CD14-positive monocyte (primary cell): ENCODE results near the gene GALNT1. TPM values are rescaled to one million over a fixed set of nuclear protein-coding genes. Genes with fewer than 3 reads are reported as not detected.

ENCODE experiments used
- DNase-seq, 3 donors: peaks; one replicate each; pipeline ENCODE4 v3.0.0-alpha.2; 2011 to 2022
- H2AFZ ChIP-seq: 2 replicates; pipeline ENCODE4 v1.6.0; 2012; ENCODE audit warnings: mild to moderate bottlenecking, low read depth, low read length, inconsistent platforms; ENCODE audit not compliant: insufficient read depth, poor library complexity, severe bottlenecking
- H3K27ac ChIP-seq, 2 donors: 1 replicate in 1 of 2; 2 replicates in 1 of 2; pipeline ENCODE4 v1.5.1; 2012 to 2013; ENCODE audit warnings: low read length in 2 of 2, control low read depth in 1 of 2, inconsistent platforms in 1 of 2, low read depth in 1 of 2, mild to moderate bottlenecking in 1 of 2
- H3K27me3 ChIP-seq, 2 donors: one replicate each; pipeline versions ENCODE4 v1.6.0 to v1.6.1; 2011 to 2013; ENCODE audit warnings: low read length in 2 of 2; ENCODE audit not compliant: control insufficient read depth in 2 of 2, insufficient read depth in 2 of 2
- H3K36me3 ChIP-seq, 2 donors: replicated peaks in 1 of 2; 1 replicate in 1 of 2; 2 replicates in 1 of 2; pipeline versions ENCODE4 v1.5.1 to v1.6.1; 2012 to 2013; ENCODE audit warnings: low read length in 2 of 2, control low read depth in 1 of 2, inconsistent platforms in 1 of 2, mild to moderate bottlenecking in 1 of 2; ENCODE audit not compliant: insufficient read depth in 2 of 2, control insufficient read depth in 1 of 2
- H3K4me1 ChIP-seq, 2 donors: 1 replicate in 1 of 2; 2 replicates in 1 of 2; pipeline versions ENCODE4 v1.5.1 to v1.6.1; 2012 to 2013; ENCODE audit warnings: low read length in 2 of 2, control low read depth in 1 of 2, inconsistent platforms in 1 of 2, mild to moderate bottlenecking in 1 of 2, moderate library complexity in 1 of 2; ENCODE audit not compliant: insufficient read depth in 2 of 2, control insufficient read depth in 1 of 2
- H3K4me2 ChIP-seq: replicated peaks from 2 replicates; pipeline ENCODE3; 2012; ENCODE audit warnings: low read length, moderate library complexity, mild to moderate bottlenecking; ENCODE audit not compliant: poor library complexity, severe bottlenecking; ENCODE audit errors: extremely low read depth
- H3K4me3 ChIP-seq, 3 experiments: fragments of 200-600 bp in 1 of 3; sonication (generic) in 1 of 3; replicated peaks in 1 of 3; 1 replicate in 2 of 3; 2 replicates in 1 of 3; pipeline ENCODE4 v1.5.1; 2011 to 2013; ENCODE audit warnings: low read length in 3 of 3, mild to moderate bottlenecking in 3 of 3, control low read depth in 2 of 3, low read depth in 2 of 3, inconsistent platforms in 1 of 3, moderate library complexity in 1 of 3
- H3K79me2 ChIP-seq: 2 replicates; pipeline ENCODE4 v1.6.0; 2012; ENCODE audit warnings: mild to moderate bottlenecking, control low read depth, inconsistent platforms, low read length, moderate library complexity; ENCODE audit not compliant: insufficient read depth
- H3K9ac ChIP-seq: 2 replicates; pipeline ENCODE4 v1.6.0; 2017; ENCODE audit warnings: low read length, mild to moderate bottlenecking; ENCODE audit not compliant: insufficient read depth, poor library complexity, severe bottlenecking
- H3K9me3 ChIP-seq, 2 donors: replicated peaks in 1 of 2; 1 replicate in 1 of 2; 2 replicates in 1 of 2; pipeline versions ENCODE4 v1.5.1 to v1.6.1; 2012 to 2013; ENCODE audit warnings: low read length in 2 of 2, control low read depth in 1 of 2; ENCODE audit not compliant: control insufficient read depth in 1 of 2, insufficient read depth in 1 of 2
- H4K20me1 ChIP-seq: 2 replicates; pipeline ENCODE4 v1.6.0; 2012; ENCODE audit warnings: mild to moderate bottlenecking, low read length, control low read depth, moderate library complexity; ENCODE audit not compliant: insufficient read depth
- H3K27ac Mint-ChIP-seq, 7 donors: one replicate each; pipeline ENCODE4 v1.8.0; 2020; ENCODE audit warnings: mild to moderate bottlenecking in 7 of 7, mixed read lengths in 7 of 7, moderate library complexity in 6 of 7, inconsistent platforms in 2 of 7
- H3K27me3 Mint-ChIP-seq, 3 donors: one replicate each; pipeline ENCODE4 v1.8.0; 2021 to 2022; ENCODE audit warnings: low read depth in 3 of 3, mild to moderate bottlenecking in 3 of 3, mixed read lengths in 3 of 3, moderate library complexity in 3 of 3, inconsistent platforms in 1 of 3
- H3K36me3 Mint-ChIP-seq, 2 donors: one replicate each; pipeline ENCODE4 v1.8.0; 2020; ENCODE audit warnings: mixed read lengths in 2 of 2, inconsistent platforms in 1 of 2, mild to moderate bottlenecking in 1 of 2
- H3K4me1 Mint-ChIP-seq: one replicate; pipeline ENCODE4 v1.8.0; 2020; ENCODE audit warnings: mild to moderate bottlenecking, mixed read lengths
- H3K4me3 Mint-ChIP-seq, 2 donors: one replicate each; pipeline ENCODE4 v1.8.0; 2020; ENCODE audit warnings: mild to moderate bottlenecking in 2 of 2, mixed read lengths in 2 of 2, moderate library complexity in 1 of 2
- H3K9me3 Mint-ChIP-seq, 7 donors: one replicate each; pipeline ENCODE4 v1.8.0; 2020 to 2022; ENCODE audit warnings: mixed read lengths in 7 of 7, mild to moderate bottlenecking in 6 of 7, moderate library complexity in 6 of 7, inconsistent platforms in 2 of 7
- WGBS: methylation state at CpG from one replicate; pipeline ENCODE4 v1.1.5; 2013; ENCODE audit warnings: missing lambda C conversion rate; ENCODE audit not compliant: insufficient coverage; 5-methylcytosine and 5-hydroxymethylcytosine counted together
- intact Hi-C, 2 donors: fragments of 100-400 bp; cut with micrococcal nuclease; formaldehyde crosslinking; loops; one replicate each; pipeline versions ENCODE4 v1.15.0 to v1.15.1; 2023
- polyA plus RNA-seq, 3 donors: library from polyadenylated mRNA; depleted of rRNA in 1 of 3; unstranded in 2 of 3; stranded (reverse) in 1 of 3; fragments of 300-500 nt in 2 of 3; fragments of >200 nt in 1 of 3; fragmentation: Illumina TruSeq in 2 of 3; gene quantifications; 1 replicate in 2 of 3; 2 replicates in 1 of 3; pipeline ENCODE4 v1.2.3, GENCODE V29; 2012 to 2021
- TF ChIP-seq, protein P1 (sequence below): fragments of 200-600 bp; IDR thresholded peaks from one replicate; pipeline ENCODE4 v1.8.0; 2022; ENCODE audit warnings: antibody characterized with exemption, mild to moderate bottlenecking

The GALNT1 gene
- polyA plus RNA-seq, 3 donors: 16.8 to 58.5 (median 22.9) TPM

DNA sequence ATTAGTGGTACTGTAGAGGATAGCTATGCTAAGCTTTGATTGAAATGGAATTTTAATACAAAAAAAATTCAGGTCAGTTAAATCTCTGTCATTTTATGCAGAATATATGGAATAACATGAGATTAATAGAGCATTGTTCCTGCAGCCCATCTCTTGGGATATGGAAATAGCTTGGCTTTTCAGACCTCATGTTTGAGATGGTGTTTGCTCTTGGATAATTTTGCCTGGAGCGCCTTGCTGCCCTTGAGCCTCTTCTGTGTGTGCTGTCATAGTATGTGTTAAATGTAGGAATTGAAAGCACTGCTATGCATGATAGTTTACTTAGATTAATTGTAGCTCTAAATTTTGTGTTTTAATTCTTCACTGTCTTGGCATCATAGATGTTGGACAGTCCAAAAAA, 27.7 kb downstream of the GALNT1 start:
- intact Hi-C loops: no loop called here
- H3K79me2 ChIP-seq: peaks cover 90% of the 10 kb centered on the region
- TF ChIP-seq, protein P1, sequence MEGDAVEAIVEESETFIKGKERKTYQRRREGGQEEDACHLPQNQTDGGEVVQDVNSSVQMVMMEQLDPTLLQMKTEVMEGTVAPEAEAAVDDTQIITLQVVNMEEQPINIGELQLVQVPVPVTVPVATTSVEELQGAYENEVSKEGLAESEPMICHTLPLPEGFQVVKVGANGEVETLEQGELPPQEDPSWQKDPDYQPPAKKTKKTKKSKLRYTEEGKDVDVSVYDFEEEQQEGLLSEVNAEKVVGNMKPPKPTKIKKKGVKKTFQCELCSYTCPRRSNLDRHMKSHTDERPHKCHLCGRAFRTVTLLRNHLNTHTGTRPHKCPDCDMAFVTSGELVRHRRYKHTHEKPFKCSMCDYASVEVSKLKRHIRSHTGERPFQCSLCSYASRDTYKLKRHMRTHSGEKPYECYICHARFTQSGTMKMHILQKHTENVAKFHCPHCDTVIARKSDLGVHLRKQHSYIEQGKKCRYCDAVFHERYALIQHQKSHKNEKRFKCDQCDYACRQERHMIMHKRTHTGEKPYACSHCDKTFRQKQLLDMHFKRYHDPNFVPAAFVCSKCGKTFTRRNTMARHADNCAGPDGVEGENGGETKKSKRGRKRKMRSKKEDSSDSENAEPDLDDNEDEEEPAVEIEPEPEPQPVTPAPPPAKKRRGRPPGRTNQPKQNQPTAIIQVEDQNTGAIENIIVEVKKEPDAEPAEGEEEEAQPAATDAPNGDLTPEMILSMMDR: no peak
- peaks cover 9 to 17% of the 10 kb centered on the region in 2 donors for H3K4me1 ChIP-seq
- no peak overlapping the region for H2AFZ ChIP-seq
- Mint-ChIP-seq H3K4me3 (no peak overlapping the region), H3K27ac (no peak overlapping the region), H3K4me1 (peaks cover 30% of the 10 kb centered on the region), H3K36me3 (peaks cover 2 to 4% of the 10 kb centered on the region in 2 donors), H3K27me3 (no peaks in the 10 kb centered on the region), H3K9me3 (no peaks in the 10 kb centered on the region)
- H3K27ac ChIP-seq: no peak overlapping the region
- H3K27me3 ChIP-seq: no peaks in the 10 kb centered on the region
- H4K20me1 ChIP-seq: peaks cover 67% of the 10 kb centered on the region
- H3K9me3 ChIP-seq: no peaks in the 10 kb centered on the region
- no peaks in the 10 kb centered on the region for H3K36me3 ChIP-seq
- no peak overlapping the region for H3K4me3 ChIP-seq
- WGBS: 86% methylated on average over 1 of the region's 1 CpG
- no peak overlapping the region for H3K4me2 ChIP-seq
- no peak overlapping the region for H3K9ac ChIP-seq
- DNase-seq: no peak

DNA sequence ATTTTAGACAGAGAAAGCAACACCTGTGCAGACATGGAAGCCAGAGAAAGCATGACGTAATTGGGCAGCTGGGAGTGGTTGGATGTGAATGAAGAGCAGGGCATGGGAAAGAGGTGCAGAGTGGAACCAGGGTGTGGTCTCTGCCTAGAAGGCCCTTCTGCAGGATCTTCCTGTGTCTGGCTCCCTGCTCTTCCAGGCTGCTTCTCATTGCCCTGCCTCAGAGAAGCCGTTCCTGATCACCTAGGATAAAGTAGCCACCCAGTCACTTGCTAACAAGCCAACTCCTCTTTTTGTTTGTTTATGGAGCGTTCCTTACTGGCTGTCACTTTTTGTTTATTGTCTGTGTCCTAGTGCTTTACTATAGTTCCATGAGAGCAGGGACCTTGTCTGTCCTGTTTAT, 28.5 kb downstream of the GALNT1 start:
- peaks cover 81% of the 10 kb centered on the region for H3K79me2 ChIP-seq
- peaks cover 25% of the 10 kb centered on the region for H3K4me1 Mint-ChIP-seq

More for the DNA sequence above, 28.5 kb downstream of the GALNT1 start:
- Mint-ChIP-seq H3K36me3 (peaks cover 2 to 4% of the 10 kb centered on the region in 2 donors), H3K4me3 (no peak overlapping the region), H3K27me3 (no peaks in the 10 kb centered on the region), H3K27ac (no peak overlapping the region), H3K9me3 (no peaks in the 10 kb centered on the region)
- Histone ChIP-seq H3K4me3 (no peak overlapping the region), H3K36me3 (no peaks in the 10 kb centered on the region), H3K9me3 (no peaks in the 10 kb centered on the region), H3K9ac (no peak overlapping the region), H3K27ac (no peak overlapping the region), H2AFZ (no peak overlapping the region), H3K4me1 (peaks cover 9 to 15% of the 10 kb centered on the region in 2 donors), H4K20me1 (peaks cover 62% of the 10 kb centered on the region), H3K4me2 (no peak overlapping the region), H3K27me3 (no peaks in the 10 kb centered on the region)
- TF ChIP-seq, protein P1: no peak
- intact Hi-C loops: no loop called here
- no peak for DNase-seq
- 97% methylated on average over 3 of the region's 3 CpGs for whole genome bisulfite sequencing
